Karpas-422 (cell line): Measurements from ENCODE around the gene HSBP1L1. TPM values are rescaled to one million over a fixed set of nuclear protein-coding genes. Genes with fewer than 3 reads are reported as not detected.

ENCODE experiments used
- DNase-seq: peaks from one replicate; pipeline ENCODE4 v3.0.0-alpha.2; 2015
- H2AFZ ChIP-seq: fragments of 200-600 bp; sonication (generic); 2 replicates; pipeline ENCODE4 v1.6.1; 2014; ENCODE audit warnings: antibody characterized with exemption, low read length, mixed read lengths
- H3K27ac ChIP-seq: fragments of 200-600 bp; sonication (generic); 2 replicates; pipeline ENCODE4 v1.5.1; 2014; ENCODE audit warnings: mild to moderate bottlenecking, low read length, moderate library complexity
- H3K27me3 ChIP-seq: fragments of 200-600 bp; sonication (generic); 2 replicates; pipeline ENCODE4 v1.6.1; 2014; ENCODE audit warnings: low read length, mixed read lengths
- H3K36me3 ChIP-seq: fragments of 200-600 bp; sonication (generic); 2 replicates; pipeline ENCODE4 v1.6.1; 2014; ENCODE audit warnings: low read length, mixed read lengths; ENCODE audit not compliant: insufficient read depth
- H3K4me1 ChIP-seq: fragments of 200-600 bp; sonication (generic); 2 replicates; pipeline ENCODE4 v1.6.1; 2014; ENCODE audit warnings: mild to moderate bottlenecking, low read length, mixed read lengths
- H3K4me2 ChIP-seq: fragments of 200-600 bp; sonication (generic); 2 replicates; pipeline ENCODE4 v1.6.1; 2014; ENCODE audit warnings: low read length, low read depth, mild to moderate bottlenecking; ENCODE audit not compliant: poor library complexity, severe bottlenecking
- H3K4me3 ChIP-seq: fragments of 200-600 bp; sonication (generic); 2 replicates; pipeline ENCODE4 v1.5.1; 2014; ENCODE audit warnings: mild to moderate bottlenecking, antibody characterized with exemption, low read length, mixed read lengths
- H3K79me2 ChIP-seq: fragments of 200-600 bp; sonication (generic); 2 replicates; pipeline ENCODE4 v1.6.1; 2014; ENCODE audit warnings: mild to moderate bottlenecking, low read length, mixed read lengths
- H3K9ac ChIP-seq: fragments of 200-600 bp; sonication (generic); 2 replicates; pipeline ENCODE4 v1.6.0; 2014; ENCODE audit warnings: low read length
- H3K9me2 ChIP-seq: fragments of 200-600 bp; sonication (generic), shearing (Covaris generic); replicated peaks from 2 replicates; pipeline ENCODE4 v1.6.0; 2014; ENCODE audit warnings: mild to moderate bottlenecking, low read length, moderate library complexity; ENCODE audit not compliant: insufficient read depth
- H3K9me3 ChIP-seq: fragments of 300-700, 200-600 bp; sonication (generic); 2 replicates; pipeline ENCODE4 v1.6.1; 2014; ENCODE audit warnings: low read length, mixed read lengths
- H4K20me1 ChIP-seq: fragments of 200-600 bp; sonication (generic); 2 replicates; pipeline ENCODE4 v1.6.1; 2014; ENCODE audit warnings: mild to moderate bottlenecking, antibody characterized with exemption, low read length, low read depth; ENCODE audit not compliant: insufficient read depth
- total RNA-seq: library from RNA; depleted of rRNA; stranded (reverse); fragments of >200 nt; shearing (Covaris generic); gene quantifications from 2 replicates; pipeline ENCODE4 v1.2.3, GENCODE V29; 2014; ENCODE audit warnings: low replicate concordance

HSBP1L1 gene
- total RNA-seq, 1 experiment from 2014 or later = 11.4 TPM

GRCh38 chr18:79927607-79928562 lies 36.6 kb upstream of the HSBP1L1 start:
- Histone ChIP-seq H3K36me3 (peaks cover 81% of the 10 kb centered on the region), H3K9ac (no peak overlapping the region), H2AFZ (no peak overlapping the region), H3K27ac (no peak overlapping the region), H3K9me2 (no peaks in the 10 kb centered on the region), H3K9me3 (peaks cover 38% of the 10 kb centered on the region), H3K4me1 (no peaks in the 10 kb centered on the region), H3K27me3 (no peaks in the 10 kb centered on the region), H3K79me2 (peaks cover 90% of the 10 kb centered on the region), H4K20me1 (no peaks in the 10 kb centered on the region), H3K4me2 (no peak overlapping the region), H3K4me3 (no peak overlapping the region)
- no peak for DNase-seq

GRCh38 chr18:79928563-79928960 lies 35.9 kb upstream of the HSBP1L1 start:
- Histone ChIP-seq H3K36me3 (peaks cover 84% of the 10 kb centered on the region), H3K79me2 (peaks cover 92% of the 10 kb centered on the region), H3K27me3 (no peaks in the 10 kb centered on the region), H3K4me2 (no peak overlapping the region), H4K20me1 (no peaks in the 10 kb centered on the region), H3K4me1 (no peaks in the 10 kb centered on the region), H3K4me3 (no peak overlapping the region), H2AFZ (no peak overlapping the region), H3K9ac (no peak overlapping the region), H3K9me2 (no peaks in the 10 kb centered on the region), H3K9me3 (peaks cover 41% of the 10 kb centered on the region), H3K27ac (no peak overlapping the region)
- no peak for DNase-seq

GRCh38 chr18:79930020-79930642 lies 34.3 kb upstream of the HSBP1L1 start:
- Histone ChIP-seq H3K27me3 (no peaks in the 10 kb centered on the region), H2AFZ (no peak overlapping the region), H3K79me2 (peaks cover 94% of the 10 kb centered on the region), H3K9ac (no peak overlapping the region), H3K27ac (no peak overlapping the region), H3K36me3 (peaks cover 82% of the 10 kb centered on the region), H3K9me3 (peaks cover 38% of the 10 kb centered on the region), H3K4me3 (no peak overlapping the region), H3K4me2 (no peak overlapping the region), H3K9me2 (no peaks in the 10 kb centered on the region), H3K4me1 (no peaks in the 10 kb centered on the region), H4K20me1 (no peaks in the 10 kb centered on the region)
- no peak for DNase-seq

- Histone ChIP-seq H4K20me1 (no peaks in the 10 kb centered on the region), H3K4me3 (no peak overlapping the region), H3K9me3 (peaks cover 38% of the 10 kb centered on the region)
These were observed 33.0 kb upstream of the HSBP1L1 start for GRCh38 chr18:79931475-79931874.

GRCh38 chr18:79932907-79933306 lies 31.5 kb upstream of the HSBP1L1 start:
- Histone ChIP-seq H3K27me3 (no peaks in the 10 kb centered on the region), H3K4me1 (no peaks in the 10 kb centered on the region), H3K27ac (no peak overlapping the region), H3K4me2 (no peak overlapping the region), H3K4me3 (no peak overlapping the region), H3K9ac (no peak overlapping the region), H3K9me3 (peaks cover 38% of the 10 kb centered on the region), H2AFZ (no peak overlapping the region), H3K36me3 (peaks cover 95% of the 10 kb centered on the region), H3K9me2 (no peaks in the 10 kb centered on the region), H3K79me2 (peaks cover 97% of the 10 kb centered on the region), H4K20me1 (no peaks in the 10 kb centered on the region)
- DNase-seq = peak; percentile 61

More at GRCh38 chr18:79931475-79931874, 33.0 kb upstream of the HSBP1L1 start:
- Histone ChIP-seq H3K27ac (no peak overlapping the region), H3K79me2 (peaks cover 97% of the 10 kb centered on the region), H3K9me2 (no peaks in the 10 kb centered on the region), H3K36me3 (peaks cover 85% of the 10 kb centered on the region), H2AFZ (no peak overlapping the region), H3K4me1 (no peaks in the 10 kb centered on the region), H3K4me2 (no peak overlapping the region), H3K9ac (no peak overlapping the region), H3K27me3 (no peaks in the 10 kb centered on the region)
- DNase-seq = no peak

- no peaks in the 10 kb centered on the region for H3K27me3 ChIP-seq
- no peaks in the 10 kb centered on the region for H3K4me1 ChIP-seq
- no peaks in the 10 kb centered on the region for H4K20me1 ChIP-seq
- H3K4me3 ChIP-seq = no peak overlapping the region
- no peak for DNase-seq
- no peaks in the 10 kb centered on the region for H3K9me2 ChIP-seq
- H3K4me2 ChIP-seq = no peak overlapping the region
- no peak overlapping the region for H3K9ac ChIP-seq
- peaks cover 97% of the 10 kb centered on the region for H3K79me2 ChIP-seq
- H3K9me3 ChIP-seq = peaks cover 38% of the 10 kb centered on the region
- H3K36me3 ChIP-seq = peaks cover 94% of the 10 kb centered on the region
- H3K27ac ChIP-seq = no peak overlapping the region
- no peak overlapping the region for H2AFZ ChIP-seq
These were observed 30.7 kb upstream of the HSBP1L1 start for GRCh38 chr18:79933765-79934164.

- no peak overlapping the region for H3K4me2 ChIP-seq
- H3K9ac ChIP-seq = no peak overlapping the region
- H3K27ac ChIP-seq = no peak overlapping the region
- H4K20me1 ChIP-seq = no peaks in the 10 kb centered on the region
- H2AFZ ChIP-seq = no peak overlapping the region
- H3K4me1 ChIP-seq = no peaks in the 10 kb centered on the region
- H3K4me3 ChIP-seq = no peak overlapping the region
- H3K27me3 ChIP-seq = no peaks in the 10 kb centered on the region
- H3K9me3 ChIP-seq = peaks cover 37% of the 10 kb centered on the region
- H3K9me2 ChIP-seq = no peaks in the 10 kb centered on the region
- DNase-seq = no peak
- peaks cover 93% of the 10 kb centered on the region for H3K36me3 ChIP-seq
- peaks cover 97% of the 10 kb centered on the region for H3K79me2 ChIP-seq
These were observed 29.9 kb upstream of the HSBP1L1 start for GRCh38 chr18:79934311-79935097.

GRCh38 chr18:79935098-79935480 lies 29.4 kb upstream of the HSBP1L1 start:
- H4K20me1 ChIP-seq = no peaks in the 10 kb centered on the region
- no peak overlapping the region for H3K4me3 ChIP-seq
- no peak overlapping the region for H3K9ac ChIP-seq
- H3K4me2 ChIP-seq = no peak overlapping the region
- H3K27me3 ChIP-seq = no peaks in the 10 kb centered on the region
- peaks cover 31% of the 10 kb centered on the region for H3K9me3 ChIP-seq
- H3K4me1 ChIP-seq = no peaks in the 10 kb centered on the region
- H3K79me2 ChIP-seq = peaks cover 97% of the 10 kb centered on the region
- no peak for DNase-seq
- no peaks in the 10 kb centered on the region for H3K9me2 ChIP-seq
- H3K27ac ChIP-seq = no peak overlapping the region
- no peak overlapping the region for H2AFZ ChIP-seq
- peaks cover 91% of the 10 kb centered on the region for H3K36me3 ChIP-seq
